DMS53 (cell line): ENCODE measurements around the gene PTGES2.

Experiments used
- DNase-seq: peaks from one replicate; lab custom pipeline; 2025; lab: John Stamatoyannopoulos, UW

The PTGES2 gene

DNA sequence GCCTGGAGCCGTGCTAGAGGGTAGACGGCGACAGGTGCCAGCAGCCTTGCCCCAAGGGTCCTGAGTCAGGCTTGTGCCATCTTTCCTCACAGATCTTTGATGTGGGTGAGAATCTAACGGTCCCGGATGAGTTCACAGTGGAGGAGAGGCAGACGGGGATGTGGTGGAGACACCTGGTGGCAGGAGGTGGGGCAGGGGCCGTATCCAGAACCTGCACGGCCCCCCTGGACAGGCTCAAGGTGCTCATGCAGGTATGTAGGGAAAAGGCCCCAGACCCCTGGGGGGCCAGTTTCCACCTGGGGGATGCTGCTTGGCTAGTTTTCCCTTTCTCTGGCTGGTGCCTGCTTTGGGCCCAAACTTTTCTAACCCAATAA, 24.0 kb downstream of the PTGES2 start:
- peak; percentile 75 for DNase-seq

DNA sequence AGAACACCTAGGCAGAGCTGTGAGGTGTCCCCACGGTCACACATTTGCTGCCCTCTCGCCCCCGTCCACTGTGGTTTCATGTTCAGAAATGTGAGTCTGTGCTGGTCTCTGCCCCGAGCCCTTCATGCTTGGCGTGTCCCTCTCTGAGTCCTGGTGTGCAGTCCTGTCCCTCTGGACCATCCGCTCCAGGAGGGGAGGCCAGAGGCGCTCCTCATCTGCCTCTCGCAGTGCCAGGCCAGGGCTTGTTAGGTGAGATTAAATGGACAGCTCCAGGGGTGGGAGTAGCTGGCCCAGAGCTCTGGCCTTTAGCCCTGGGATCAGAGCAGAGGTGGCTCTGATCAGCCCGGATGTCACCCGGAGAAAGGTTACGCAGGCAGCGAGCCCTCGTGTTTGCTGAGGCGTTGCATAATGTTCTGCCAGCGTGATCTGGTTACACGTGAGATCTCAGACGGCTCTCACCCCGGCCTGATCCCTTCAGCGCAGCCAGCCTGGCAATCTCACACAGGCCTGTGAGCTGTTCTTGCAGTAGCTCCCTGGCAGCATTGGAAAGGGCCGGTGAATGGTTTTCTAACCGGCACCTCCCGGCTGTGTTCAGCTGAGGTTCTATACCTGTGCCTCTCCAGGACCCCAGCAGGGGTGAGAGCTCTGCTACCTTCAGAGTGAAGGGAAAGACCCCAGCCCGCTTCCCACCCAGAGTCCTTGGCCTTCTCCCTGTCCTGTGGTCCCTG, 24.5 kb downstream of the PTGES2 start:
- peak; percentile 95 for DNase-seq

DNA sequence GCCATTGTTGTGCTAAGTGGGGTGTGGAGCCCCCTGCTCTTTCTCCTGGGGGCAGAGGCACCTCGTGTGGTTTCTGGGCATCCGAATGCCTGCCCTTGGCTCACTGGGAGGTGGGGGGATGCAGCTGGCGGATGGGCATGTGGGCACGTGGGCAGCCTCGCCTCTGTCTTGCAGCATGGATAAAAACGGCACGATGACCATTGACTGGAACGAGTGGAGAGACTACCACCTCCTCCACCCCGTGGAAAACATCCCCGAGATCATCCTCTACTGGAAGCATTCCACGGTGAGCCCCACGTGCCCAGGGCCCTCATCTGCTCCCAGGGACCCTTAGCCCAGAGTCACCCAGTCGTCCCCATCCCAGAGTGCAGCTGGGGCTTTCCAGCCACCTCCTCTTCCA, 25.3 kb downstream of the PTGES2 start:
- no peak for DNase-seq

DNA sequence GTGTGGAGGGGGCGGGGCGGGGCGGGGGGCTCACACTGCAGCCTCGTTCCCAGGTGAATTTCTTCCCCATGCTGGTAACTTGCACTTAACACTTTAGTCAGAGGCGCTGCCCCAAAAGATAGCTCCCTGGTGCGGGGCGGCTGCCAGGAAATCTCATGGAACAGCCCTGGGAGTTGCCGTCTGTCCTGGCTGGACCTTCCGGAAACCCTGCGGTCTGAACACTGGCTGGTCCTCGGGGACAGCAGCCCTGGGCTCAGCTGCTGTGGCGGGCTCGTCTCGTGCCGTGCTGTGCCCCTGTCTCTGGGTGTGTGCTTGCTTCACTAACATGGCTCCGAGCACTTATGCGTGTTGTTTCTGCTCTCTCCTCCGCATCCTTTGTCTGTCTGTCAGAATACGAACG, 25.8 kb downstream of the PTGES2 start:
- DNase-seq, result no peak

DNA sequence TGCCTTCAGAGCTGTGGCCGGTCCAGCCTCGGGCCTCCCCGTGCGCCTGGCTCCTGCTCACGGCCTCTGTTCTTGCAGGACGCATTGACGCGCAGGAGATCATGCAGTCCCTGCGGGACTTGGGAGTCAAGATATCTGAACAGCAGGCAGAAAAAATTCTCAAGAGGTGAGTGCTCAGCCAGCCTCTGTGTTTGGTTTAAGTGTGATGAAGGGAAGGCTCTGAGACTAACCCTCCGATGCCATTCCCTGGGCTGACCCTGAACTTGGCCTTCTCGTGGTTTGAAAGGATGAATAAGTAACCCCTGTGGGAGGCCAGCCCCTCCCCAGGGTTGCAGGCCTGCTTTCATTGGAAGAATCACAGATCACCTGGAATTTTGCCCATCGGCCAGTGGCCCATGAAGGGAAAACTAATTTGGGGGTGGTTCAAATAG, 26.3 kb downstream of the PTGES2 start:
- no peak for DNase-seq

DNA sequence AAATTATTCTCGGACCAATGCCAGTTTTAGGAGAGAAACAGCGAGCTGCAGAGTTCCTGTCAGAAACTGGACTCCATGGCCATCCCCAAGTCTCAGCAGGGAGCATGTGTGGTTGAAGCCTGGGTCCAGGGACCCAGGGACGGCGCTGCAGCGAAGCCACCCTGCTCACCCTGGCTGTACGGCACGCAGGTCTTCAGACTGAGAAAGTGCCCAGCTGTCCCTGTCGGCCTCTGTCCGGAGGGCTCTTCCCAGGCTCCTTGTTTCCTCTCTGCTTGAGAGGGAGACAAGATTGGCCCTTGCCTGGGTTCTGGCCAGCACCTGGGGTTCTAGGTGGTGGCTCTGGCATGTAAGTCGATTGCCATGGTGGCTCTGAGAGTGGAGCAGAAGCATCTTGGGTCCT, 26.9 kb downstream of the PTGES2 start:
- DNase-seq, result no peak

DNA sequence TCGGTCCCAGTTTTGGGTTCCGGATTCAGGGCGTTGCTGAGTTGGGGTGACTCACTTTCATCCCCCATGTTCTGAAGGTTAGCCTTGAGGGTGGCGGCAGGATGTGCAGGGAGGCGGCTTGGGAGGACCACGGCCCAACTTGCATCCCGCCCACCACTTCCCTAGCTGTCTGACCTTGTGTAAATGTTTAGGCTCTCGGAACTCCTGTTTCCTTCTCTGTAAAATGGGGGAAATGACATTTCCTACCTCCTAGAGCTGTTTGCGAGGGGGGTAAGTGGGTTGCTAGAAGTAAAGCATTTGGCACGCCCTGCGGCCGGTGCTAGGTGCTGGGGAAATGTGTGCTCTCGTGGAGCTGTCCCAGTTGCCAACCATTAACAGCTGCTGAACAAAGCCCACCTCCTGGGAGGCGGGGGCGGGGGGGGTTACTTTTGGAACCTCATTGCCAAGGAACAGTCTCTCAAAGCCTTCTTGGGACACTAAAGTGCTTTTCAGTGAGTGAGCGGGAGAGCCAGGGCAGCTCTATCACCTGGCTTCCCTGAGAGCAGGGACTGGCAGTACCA, 27.5 kb downstream of the PTGES2 start:
- DNase-seq, result no peak

DNA sequence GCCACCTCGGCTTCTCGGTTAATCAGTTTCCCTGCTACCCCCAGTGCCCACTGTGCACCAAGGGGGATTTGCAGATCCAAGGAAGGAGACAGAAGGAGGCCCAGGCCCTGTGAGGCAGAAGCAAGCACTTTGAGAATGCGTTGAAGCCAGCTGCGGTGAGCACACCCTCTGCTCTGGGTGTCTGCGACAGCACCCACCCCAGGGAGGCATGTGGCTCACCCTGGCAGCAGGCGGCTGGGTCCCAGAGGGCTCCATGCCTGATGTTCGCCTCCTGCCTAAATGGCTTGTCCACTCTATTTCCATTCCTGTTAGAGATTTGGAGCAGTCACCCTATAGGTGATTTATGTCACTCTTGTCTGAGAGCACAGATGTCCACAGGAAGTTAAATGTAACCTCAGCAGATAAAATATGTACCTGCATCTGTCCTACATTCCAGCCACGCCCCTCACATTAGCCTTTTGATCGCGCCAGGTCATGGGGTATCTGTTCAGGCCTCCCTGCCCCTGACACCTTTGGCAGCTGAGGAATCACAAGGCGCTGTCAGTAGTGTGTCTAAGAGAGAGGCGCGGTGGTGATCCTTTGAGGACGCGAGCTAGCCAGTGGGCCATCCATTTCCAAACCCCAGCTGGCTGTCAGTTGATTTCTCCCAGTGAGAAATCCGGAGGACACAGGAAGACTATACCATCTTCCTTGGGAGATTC, 28.1 kb downstream of the PTGES2 start:
- DNase-seq, result no peak

DNA sequence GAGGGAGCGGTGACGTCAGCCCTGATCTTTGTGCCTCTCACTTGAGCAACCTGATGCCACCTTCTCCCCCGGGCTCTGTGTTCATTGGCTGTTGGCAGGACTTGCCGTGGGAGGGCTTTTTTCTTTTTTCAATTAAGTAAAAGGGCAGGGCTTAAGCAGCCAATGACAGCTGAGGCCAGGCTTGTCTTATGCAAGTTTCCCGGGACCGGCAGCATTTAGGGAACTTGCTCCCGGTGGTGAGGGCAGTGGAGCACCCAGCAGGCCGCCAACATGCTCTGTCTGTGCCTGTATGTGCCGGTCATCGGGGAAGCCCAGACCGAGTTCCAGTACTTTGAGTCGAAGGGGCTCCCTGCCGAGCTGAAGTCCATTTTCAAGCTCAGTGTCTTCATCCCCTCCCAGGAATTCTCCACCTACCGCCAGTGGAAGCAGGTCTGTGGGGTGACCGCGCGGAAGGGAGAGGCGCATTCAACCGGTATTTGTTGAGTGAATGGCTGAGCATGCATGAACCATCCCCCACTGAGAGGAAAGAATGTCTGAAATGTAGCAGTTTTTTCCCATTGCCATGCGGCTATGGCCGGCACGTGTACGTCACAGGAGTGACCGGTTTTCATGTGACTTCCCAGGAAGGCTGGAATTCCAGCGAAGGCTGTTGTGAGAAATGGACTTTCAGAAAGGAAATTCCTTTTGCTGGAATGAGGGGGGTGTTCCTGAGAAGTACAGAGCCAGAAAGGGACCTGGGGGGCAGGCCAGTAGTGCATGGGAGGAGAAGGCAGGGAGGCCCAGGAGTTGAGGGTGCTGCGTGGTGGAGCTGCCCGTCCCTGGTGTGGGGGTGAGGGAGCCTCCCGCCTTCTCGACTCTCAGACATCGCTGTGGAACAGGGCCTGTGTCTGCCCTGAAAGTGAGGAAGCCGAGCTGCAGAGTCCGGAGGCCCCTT, 29.0 kb downstream of the PTGES2 start:
- peak; percentile 98 for DNase-seq

DNA sequence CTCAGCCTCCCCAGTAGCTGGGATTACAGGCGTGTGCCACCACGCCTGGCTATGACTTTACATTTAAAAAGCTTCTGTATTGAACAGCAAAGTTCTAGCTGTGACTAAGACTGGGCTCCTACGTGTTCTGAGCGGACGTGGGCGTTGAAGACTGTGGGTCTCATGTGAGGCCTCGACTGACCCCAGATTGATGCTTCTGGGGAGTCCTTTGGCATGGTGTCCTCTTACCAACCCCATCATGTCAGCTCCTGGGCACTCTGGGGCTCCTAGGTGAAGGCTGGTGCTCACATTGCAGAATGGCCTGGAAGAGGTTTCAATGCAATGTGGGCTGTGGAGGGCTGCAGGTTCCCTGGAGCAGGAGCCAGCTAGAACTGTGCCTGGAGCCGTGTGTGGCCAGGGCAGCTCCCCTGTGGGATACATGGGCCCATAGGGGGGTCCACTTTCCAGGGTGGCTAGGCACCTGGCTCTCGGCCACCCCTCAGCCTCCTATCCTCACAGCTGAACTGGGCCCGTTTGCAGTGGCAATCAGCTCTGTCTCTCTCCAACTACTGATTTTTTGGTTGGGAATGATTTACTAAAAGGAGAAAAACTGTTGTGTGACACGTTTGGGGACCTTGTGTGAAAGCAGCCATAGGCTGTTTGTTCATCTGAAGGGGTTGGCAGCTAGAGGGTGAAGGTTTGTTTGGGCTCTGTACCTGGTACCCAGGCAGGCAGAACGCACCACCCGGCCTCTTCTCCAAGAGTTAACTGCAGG, 29.8 kb downstream of the PTGES2 start:
- DNase-seq, result no peak

DNA sequence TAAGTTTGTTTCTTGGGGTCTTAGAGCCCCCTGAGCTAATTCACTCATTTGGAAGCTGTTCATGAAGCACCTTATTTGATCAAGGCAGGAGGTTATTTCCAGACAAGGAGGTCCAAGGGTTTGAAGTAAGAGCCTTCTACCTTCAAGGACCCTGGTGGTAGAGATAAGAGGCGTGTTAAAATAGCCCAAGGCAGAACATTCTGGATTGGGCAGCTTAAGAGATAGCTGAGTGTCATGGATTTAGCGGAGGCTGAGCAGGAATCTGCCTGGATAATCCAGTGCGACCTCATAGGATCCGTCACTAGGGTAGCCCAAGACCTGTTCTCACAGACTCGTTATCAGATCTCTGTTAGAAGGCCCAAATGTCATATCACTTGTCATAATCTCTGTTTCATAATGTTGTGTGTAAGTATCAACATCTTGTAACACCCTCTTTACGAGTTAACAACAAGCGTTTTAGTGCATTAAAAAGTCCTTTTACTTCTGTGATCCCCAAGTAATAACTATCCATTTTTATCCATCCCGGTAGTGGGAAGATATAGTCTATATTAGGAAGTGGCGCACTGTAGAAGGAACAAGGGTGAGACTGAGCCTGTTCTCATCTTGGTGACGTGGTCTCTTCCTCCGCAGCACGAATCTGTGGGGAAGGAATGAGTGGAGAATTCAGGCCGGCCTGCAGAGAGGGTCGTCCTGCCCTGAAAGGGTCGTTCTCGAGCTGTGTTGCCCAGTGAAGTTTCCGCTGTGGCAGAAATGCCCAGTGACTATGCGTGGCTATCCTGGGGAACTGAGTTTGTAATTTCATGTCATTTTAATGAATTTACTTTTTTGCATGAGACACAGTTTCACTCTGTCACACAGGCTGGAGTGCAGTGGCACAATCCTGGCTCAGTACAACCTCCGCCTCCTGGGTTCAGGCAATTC, 30.7 kb downstream of the PTGES2 start:
- no peak for DNase-seq

DNA sequence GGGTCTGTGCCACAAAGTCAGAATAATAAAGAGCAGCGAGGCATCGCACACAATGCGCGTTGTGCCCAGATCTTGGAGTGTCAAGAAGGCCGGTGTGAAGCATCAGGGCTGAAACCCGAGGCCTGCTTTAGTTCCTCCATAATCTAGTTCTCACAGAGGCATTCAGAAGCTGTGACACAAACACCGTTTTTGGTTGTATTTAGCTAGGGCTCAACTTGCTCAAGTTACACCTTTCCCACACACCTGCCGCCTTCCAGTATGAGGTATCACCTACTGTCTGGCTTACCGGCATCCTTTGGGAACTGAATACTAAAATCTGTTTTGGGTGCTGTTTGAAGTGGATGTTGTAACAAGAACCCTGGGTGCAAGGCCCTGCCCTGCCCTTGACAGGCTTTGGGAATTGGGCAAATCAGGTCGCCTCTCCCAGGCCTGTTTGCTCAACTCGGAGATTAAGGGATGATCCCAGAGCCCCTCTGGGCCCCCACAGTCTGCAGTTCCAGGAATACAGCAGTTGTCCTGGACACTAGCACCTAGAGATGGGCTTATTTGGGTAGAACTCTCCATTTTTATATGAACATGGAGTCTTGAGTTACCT, 32.5 kb downstream of the PTGES2 start:
- no peak for DNase-seq

DNA sequence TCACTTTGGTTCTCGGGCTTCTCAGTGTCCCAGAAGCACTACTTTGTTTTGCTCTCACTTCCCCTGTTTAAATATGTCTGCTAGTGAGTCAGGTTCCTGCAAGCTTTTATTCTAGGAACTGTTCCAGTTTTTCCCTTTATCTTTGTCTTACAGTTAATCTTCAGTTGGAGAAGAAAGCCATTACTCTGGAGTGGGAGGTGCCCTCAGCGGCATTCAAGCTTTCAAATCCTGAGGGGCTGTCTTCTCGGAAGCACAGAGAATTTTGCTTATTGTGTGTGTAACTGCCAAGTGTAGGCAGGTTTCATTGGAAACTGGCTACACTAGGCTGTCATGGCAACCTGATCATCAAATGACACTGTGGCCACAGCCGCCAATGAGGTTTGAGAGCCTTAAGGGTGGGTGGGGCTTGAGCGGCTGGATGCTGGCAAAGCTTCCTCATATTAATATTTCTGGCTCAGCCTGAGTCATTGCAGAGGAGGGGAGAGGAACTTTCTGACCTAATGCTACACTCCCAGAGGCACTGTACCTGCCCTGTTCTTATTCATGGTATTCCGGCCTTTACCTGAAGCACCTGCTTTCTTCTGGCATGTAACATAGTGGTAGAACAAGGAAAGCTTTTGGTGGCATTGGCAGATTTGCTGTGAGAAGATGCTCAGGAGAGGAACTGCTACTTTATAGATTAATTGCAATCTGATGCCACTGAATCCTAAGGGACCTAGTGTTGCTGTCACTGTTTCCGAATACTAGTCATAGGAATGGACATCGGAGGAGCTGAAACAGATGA, 33.2 kb downstream of the PTGES2 start:
- DNase-seq, result peak; percentile 99

DNA sequence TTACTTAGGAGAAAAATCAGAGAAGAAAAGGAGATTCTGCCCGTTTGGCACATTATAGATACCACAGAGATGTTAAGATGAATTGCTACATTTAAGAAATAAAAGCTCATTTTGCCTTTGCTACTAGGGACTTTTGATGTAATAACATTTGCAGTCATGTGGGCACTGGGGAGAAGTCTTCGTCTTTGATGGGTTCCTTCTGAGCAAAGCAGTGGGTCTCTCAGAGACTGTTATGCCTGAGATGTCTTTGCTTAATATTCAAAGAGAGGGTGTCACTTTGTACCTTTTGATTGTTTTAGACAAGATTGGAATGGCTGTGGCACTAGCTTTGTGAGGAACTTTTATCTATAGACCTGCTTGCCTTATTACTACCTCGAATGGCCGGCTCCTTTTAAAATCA, 34.5 kb downstream of the PTGES2 start:
- no peak for DNase-seq

DNA sequence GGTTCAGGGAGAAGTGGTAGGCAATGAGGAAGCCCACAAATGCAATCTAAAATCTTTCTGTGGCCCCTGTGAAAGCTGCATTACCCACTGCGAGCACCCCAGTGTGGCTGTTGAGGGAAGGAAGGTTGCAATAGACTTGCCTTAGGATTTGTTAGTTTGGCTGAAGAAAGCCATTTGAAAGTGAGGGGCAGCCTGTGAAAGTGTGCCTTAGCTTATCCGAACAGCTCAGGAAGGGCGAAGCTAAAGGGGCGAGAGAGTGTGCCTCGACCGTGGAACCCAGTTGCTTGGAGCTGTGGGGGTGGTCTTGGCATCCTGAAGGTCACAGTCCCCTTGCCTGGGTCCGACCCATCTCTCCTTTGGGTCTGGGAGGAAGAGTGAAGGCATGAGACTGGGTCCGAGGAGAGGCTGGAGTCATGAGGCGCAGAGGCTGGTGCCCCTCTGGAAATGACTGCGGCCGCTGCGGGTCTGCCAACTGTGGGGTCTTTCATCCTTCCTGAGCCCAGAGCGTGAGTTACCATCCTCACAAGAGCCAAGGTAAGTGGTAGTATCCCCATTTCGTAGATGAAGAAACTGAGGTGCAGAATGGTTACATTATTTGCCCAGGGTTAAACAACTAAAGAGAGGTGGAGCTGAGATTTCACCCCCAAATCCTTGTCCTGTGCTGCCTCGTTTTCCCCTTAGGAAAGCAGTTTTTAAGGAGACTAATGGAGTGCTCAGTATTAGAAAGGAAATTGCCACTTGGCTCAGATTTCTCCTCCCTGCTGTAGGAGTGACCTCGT, 35.1 kb downstream of the PTGES2 start:
- no peak for DNase-seq

DNA sequence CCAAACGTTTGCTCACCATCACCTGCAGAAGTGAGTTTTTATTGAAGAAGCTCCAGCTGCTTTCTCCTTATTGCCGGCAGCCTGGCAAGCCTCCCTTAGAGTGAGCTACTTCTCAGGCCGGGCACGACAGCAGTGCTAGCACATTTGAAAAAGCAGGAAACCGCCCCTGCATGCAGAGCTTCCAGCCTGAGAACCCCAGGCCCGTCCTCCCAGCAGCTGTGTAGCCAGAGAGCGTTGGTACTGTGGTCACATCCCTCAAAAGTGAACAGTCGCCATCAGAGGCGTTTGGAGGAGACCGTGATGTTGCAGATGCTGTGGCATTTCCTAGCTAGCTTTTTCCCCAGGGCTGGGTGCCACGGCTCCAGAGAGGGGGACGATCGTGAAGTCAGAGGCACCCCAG, 36.0 kb downstream of the PTGES2 start:
- DNase-seq, result no peak

DNA sequence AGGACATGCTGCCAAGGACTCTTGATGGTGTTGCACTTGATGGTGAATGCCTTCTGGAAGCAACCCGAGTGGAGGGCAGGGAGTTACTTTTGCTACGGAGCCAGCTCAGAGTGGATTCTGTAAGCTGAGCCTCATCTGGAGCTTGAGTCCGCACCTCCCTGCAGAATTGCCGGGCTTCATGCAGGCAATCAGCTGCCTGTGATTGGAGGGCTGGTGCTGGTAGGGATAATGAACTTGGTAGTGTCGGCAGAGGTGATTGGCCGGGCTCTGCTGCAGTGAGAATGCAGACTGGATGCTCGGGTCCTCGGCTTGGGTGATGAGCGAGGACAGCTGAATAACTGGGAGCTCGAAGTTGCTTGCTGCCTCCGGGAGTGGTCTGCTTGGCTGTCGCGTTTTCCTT, 36.4 kb downstream of the PTGES2 start:
- DNase-seq, result no peak

DNA sequence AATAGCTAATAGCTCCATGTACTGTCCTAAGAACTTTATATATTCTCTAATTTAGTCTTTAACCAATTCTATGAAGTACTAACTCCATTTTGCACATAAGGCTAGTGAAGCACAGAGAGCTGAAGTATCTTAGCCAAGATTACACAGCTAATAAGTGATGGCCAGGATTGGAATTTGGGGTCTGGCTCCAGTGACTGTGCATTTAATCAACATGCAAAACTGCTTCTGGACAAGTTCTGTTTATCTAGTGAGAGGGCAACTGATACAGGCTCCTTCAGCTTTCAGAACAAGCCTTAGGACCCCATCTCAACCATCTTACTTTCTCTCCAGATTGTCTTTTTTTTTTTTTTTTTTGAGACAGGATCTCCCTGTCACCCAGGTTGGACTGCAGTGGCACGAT, 38.2 kb downstream of the PTGES2 start:
- no peak for DNase-seq
